GM03348 (cell line): ENCODE data around the gene SCP2.

ENCODE experiments used
- DNase-seq: peaks from one replicate; pipeline ENCODE4 v3.0.0; 2012; ENCODE audit warnings: low spot score

Gene SCP2, protein sequence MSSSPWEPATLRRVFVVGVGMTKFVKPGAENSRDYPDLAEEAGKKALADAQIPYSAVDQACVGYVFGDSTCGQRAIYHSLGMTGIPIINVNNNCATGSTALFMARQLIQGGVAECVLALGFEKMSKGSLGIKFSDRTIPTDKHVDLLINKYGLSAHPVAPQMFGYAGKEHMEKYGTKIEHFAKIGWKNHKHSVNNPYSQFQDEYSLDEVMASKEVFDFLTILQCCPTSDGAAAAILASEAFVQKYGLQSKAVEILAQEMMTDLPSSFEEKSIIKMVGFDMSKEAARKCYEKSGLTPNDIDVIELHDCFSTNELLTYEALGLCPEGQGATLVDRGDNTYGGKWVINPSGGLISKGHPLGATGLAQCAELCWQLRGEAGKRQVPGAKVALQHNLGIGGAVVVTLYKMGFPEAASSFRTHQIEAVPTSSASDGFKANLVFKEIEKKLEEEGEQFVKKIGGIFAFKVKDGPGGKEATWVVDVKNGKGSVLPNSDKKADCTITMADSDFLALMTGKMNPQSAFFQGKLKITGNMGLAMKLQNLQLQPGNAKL

DNA sequence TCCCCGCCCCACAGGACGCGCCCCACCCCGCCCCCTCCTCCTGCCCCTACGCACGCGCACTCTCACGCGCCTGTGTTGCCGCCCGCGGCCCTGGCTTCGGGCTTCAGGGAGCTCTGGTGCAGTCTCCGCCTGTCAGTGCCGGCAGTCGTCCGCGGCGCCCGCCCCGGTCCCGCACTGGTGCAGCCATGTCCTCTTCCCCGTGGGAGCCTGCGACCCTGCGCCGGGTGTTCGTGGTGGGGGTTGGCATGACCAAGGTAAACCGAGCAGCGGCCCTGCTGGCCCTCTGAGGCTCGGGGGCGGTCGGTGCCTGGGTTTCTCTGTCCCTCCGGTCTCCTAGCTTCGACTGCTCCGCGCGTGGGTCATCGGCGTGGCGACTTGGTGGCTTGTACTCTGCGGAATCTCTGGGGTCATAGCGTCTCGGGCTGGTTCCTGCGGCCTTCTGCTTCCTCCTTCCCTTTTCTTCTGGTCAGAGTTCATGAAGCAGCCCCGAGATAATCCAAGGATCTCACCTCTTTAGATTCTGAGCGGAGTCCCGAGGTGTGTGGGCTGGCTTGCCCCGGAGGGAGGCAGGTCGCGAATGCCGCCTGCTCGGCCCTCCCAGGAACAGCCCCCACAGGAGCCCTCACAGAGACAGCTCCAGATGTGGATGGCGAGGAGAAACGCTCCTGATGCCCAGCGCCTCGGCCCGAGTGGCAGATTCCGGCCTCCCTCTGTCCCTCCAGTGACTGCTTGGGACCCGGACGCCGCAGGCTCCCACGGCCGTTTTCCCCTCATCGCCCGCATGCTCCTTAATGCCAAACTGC lies at the start of gene SCP2:
Gene SCP2 (plus strand): TSS at position 65 of the 803 bp plus-strand sequence. CDS start 121 bp downstream, at position 186.
- DNase-seq = peak; percentile 97

DNA sequence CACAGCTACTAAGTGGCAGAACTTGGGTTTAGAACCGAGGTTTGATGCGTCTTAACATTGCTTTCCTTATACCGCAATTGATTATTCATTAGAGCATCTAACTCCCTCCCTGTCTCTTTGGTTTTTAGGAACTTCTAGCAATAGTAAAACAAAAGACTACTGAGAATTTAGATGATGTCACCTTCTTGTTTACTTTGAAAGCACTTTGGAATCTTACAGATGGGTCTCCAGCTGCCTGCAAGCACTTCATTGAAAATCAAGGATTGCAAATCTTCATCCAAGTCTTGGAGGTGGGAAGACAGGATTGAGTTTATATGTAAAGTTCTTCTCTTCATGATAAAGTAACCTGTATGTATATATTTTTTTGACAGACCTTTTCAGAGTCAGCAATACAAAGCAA lies 49.5 kb upstream of the SCP2 start:
- DNase-seq = no peak

- DNase-seq = no peak
These were observed 46.9 kb upstream of the SCP2 start for GRCh38 chr1:52880206-52880605.

GRCh38 chr1:52887483-52887882 lies 39.6 kb upstream of the SCP2 start:
- no peak for DNase-seq

DNA sequence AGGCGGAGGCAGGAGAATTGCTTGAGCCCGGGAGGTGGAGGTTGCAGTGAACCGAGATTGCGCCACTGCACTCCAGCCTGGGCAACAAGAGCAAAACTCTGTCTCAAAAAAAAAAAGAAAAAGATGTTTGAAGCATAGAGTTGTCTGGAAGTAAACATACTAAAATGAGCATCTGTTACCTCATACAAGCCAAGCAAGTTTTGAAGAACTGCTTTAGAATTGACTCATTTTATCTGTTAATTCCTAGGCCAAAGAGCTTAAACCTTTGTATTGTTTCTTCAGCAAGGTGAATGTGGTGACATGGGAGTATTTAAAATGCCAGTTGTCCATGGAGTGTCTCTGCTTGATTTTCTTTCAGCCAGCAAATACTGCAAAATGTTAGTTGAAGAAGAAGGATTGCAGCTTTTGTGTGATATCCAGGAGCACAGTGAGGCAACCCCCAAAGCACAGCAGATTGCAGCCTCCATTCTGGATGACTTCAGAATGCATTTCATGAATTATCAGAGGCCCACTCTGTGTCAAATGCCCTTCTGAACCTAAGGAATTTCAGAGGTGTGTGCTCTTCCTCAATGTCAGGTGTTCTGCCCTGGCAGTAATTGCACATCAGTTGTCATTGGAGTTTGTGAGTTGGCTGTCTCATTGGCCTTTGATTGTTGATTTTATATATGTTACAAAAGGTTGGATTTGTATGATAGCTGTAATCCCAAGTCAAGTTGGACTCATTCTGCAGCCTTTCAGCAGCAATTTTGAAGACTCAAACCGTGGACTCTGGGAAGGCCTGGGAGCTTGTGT lies 34.5 kb upstream of the SCP2 start:
- DNase-seq = no peak

DNA sequence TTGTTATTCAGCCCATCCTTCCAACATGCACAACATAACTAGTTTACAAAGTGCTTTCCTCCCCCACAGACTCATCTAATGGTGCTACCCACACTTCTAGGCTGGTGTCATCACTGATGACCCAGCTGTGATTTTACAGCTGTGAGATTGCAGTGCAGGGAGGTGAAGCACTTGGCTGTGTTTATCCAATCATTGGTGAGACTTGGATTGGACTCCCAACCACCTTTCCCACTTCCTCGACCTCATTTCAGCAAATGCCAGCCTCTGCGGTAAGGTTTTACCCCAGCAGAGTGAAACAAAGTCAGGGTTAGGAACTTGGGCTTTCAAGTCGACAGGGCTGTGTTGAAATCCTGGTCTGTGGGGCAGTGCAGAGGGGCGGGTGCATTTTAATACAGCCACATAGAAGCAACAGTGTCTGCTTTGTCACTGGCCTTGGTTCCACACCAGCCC lies 27.6 kb upstream of the SCP2 start:
- DNase-seq = no peak

GRCh38 chr1:52900402-52900801 lies 26.7 kb upstream of the SCP2 start:
- no peak for DNase-seq

DNA sequence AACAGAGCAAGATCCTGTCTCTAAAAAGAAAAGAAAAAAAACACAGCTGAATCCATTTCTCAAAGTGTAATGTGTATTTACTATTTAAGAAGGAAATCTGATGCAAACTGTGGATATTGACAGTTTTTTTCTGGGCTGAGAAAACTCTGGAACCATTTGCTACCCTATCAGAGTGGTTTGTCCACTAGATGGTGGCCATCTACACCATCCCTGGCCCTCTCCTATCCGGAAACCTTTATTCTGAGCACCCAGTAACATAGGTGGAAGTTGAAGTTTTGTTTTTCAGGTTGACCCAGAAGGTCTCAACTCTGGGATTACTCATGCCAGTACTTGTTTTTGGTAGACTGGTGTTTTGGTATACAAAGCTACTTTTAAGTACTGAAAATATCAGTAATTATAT lies 25.7 kb upstream of the SCP2 start:
- no peak for DNase-seq

DNA sequence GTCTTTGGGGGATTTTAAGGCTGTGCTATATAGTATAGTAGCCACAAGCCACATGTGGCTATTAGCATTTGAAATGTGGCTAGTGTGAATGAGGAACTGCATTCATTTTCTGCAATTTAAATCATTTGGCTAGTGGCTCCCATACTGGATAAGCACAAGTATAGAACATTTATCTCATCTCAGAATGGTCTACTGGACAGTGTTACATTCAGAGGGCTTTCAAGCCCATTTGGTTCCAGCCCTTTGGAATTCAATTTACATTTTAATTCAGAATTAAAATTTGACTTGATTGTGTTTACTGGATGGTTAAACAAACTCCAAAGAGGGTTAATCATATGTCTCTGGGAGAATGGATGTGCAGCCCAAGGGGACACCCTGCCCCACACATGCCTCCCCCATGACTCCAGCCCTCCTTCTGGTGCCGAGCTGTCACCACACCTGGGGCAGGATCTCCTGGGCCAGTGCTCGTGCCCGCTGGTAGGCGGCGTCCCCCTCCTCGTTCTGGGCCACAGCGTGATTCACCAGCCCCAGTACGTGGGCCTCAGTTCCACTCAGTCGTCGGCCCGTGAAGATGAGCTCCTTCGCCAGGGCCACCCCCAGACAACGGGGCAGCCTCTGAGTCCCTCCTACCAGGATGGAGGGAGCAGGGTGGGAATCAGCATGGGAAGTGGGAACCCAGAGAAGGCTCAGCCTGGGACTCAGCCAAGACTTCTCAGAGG lies 22.7 kb upstream of the SCP2 start:
- no peak for DNase-seq

GRCh38 chr1:52904927-52905698 lies 22.0 kb upstream of the SCP2 start:
- peak; percentile 63 for DNase-seq

GRCh38 chr1:52906135-52906603 lies 20.9 kb upstream of the SCP2 start:
- no peak for DNase-seq

GRCh38 chr1:52907068-52907811 lies 19.8 kb upstream of the SCP2 start:
- DNase-seq = no peak

DNA sequence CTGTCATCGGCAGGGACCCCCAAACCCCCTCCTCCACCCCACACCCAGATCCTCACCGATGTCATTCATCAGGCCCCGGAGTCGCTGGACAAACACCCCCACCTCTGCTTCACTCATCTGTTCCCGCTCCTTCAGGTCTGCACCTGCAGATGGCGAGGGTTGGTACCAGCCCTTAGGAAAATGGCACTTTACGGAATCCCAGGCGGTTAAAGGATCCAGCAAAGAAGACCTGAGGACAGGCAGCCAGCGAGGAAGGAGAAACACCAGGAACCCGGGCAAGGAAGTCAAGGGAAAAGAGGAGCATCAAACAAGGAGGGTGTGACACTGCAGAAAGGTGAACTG lies 19.3 kb upstream of the SCP2 start:
- no peak for DNase-seq

DNA sequence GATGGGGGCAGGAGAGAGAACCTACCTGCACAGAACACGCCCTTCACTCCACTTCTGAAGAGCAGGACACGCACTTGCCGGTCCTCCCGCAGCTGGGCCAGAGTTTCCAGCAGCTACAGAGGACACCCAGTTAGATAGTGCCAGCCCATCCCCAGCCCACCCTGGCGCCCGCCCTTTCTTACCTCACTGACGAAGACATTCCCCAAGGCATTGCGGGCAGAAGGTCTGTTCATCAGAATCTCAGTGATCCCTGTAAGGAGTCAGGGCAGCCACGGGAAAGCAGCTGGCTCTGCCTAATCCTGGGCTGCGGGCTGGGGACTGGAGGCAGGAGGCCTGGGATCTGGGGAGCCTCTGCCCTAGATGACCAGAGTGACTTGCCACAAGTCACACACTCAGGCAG lies 15.5 kb upstream of the SCP2 start:
- DNase-seq = no peak

- DNase-seq = no peak
These were observed 14.1 kb upstream of the SCP2 start for GRCh38 chr1:52913014-52913413.

- DNase-seq = no peak
These were observed 13.5 kb upstream of the SCP2 start for GRCh38 chr1:52913537-52913936.

GRCh38 chr1:52914463-52914862 lies 12.6 kb upstream of the SCP2 start:
- no peak for DNase-seq

DNA sequence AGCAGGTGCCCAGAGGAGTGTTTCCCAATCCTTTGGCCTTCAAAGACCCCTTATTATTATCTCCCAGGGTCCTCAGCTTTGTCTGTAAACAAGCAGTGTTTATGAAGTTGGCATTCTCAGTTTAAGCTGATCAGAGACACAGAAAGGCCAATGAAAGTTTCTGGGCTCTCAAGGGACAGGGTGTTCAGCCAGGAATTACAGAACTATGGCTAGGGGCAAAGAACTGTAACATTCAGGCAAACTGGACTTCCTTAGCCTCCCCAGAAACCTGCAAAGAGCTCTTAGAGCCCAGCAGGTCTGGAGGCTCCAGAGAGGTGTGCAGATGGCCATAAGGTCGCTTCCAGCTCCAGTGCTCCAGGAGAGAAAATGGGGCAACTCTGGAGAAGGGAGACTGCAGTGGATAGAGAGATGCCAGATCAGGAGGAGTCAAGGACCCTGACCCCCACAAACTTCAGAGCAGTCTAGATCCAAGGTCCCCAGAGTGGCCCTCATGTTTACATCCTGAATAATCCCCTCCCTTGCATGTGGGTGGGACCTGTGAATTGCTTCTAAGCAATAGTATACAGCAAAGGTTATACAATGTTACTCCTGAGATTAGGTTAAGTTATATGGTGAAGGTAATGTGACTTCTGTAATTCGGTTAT lies 11.7 kb upstream of the SCP2 start:
- no peak for DNase-seq

DNA sequence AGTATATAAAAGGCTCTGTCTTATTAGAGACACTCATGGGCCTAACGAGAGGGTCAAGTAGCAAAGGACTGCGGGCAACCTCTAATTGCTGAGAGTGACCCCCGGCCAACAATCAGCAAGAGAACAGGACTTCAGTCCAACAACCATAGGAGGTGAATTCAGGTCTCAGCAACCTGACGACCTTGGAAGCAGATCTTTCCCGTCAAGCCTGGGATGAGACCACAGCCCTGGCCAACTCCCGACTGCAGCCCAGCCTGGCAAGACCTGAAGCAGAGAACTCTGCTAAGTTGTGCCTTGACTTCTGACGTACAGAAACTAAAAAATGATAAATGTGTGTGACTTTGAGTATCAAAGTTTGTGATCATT lies 11.2 kb upstream of the SCP2 start:
- DNase-seq = no peak
